Activated naive CD4-positive, alpha-beta T cell treated with anti-CD3 and anti-CD28 coated beads, Interleukin-2, amount 50 U/mL, for 72 hours (primary cell): Measurements from ENCODE around the gene CHID1. TPM values are rescaled to one million over a fixed set of nuclear protein-coding genes. Genes with fewer than 3 reads are reported as not detected.

ENCODE experiments used
- ATAC-seq, 2 donors: fragments of 150-1000 bp; cut with Tn5 transposase; 2 replicates each; pipeline ENCODE4 v1.10.0; 2021; ENCODE audit warnings: mild to moderate bottlenecking in 2 of 2, moderate library complexity in 2 of 2
- DNase-seq, 2 donors: peaks; one replicate each; pipeline ENCODE4 v3.0.0; 2021 to 2022; ENCODE audit warnings: low spot score in 2 of 2
- H3K27ac Mint-ChIP-seq, 2 donors: one replicate each; pipeline ENCODE4 v1.8.0; 2022; ENCODE audit warnings: mild to moderate bottlenecking in 2 of 2, mixed read lengths in 2 of 2
- H3K36me3 Mint-ChIP-seq, 2 donors: one replicate each; pipeline ENCODE4 v1.8.0; 2022; ENCODE audit warnings: mixed read lengths in 2 of 2
- H3K9me3 Mint-ChIP-seq, 2 donors: one replicate each; pipeline ENCODE4 v1.8.0; 2022; ENCODE audit warnings: mixed read lengths in 2 of 2
- total RNA-seq, 2 donors: library from RNA; stranded (reverse); gene quantifications; one replicate each; pipeline ENCODE4 v1.2.3, GENCODE V29; 2022

Gene CHID1
- total RNA-seq, 2 donors from 2014 or later, result 49.1 to 62.6 TPM

DNA sequence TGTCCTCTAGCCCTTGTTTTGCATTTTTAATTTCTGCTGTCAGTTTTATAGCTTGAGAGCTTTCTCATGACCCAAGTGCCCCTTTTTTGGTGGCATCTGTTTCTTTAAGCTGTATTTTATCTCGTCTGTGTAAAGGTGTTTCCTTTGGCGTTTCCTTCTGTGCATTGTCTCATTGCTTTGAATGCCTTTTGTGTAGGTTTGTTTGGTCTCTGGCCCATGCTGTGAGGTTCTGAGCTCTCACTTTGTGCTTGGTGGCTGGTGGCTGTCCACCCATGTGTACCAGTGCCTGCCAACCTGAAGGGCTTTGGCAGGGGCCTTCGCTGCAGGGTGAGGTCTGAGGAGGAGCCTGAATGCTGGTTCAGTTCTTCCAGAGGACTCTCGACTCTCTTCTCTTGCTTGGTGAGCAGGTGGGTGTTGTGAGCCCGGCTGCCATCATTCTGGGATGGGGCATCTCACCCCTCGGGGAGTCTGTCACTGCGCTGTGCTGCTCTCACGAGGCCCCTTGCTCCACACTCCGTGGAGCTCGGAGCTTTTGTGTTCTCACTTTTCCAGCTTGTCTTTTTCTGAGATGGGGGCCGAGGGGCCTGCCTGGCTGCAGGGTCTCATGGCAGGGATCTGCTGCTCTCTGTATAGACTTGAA, 30.0 kb upstream of the CHID1 start:
- Mint-ChIP-seq H3K9me3 (no peaks in the 10 kb centered on the region), H3K27ac (peak overlapping the region; percentile 10 to 77), H3K36me3 (no peaks in the 10 kb centered on the region)
- DNase-seq, result no peak
- ATAC-seq, result no peak

DNA sequence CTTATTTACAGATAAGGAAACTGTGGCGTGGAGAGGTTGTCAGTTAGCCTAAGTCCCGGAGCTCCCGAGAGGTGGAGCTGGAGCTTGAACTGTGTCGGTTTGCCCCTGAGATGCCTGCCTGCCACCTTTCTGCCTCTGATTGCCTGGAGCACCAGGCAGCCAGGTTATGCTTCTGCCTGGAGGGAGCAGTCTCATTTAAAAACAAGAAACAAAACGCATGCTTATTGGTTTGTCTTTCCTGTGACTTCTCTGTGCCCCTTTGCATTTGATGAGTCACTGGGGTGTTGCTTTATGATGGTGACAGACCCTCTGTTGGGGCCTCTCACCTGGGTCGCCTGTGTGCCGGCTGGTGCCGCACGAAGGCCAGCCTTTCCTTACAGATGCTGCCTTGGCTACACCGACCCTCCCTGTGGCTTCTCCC, 27.2 kb upstream of the CHID1 start:
- DNase-seq, result no peak
- peak in 1 of 2 donors; percentile 58 for ATAC-seq
- Mint-ChIP-seq H3K36me3 (no peaks in the 10 kb centered on the region), H3K27ac (peak overlapping the region in 1 of 2 donors; percentile 36), H3K9me3 (no peaks in the 10 kb centered on the region)

DNA sequence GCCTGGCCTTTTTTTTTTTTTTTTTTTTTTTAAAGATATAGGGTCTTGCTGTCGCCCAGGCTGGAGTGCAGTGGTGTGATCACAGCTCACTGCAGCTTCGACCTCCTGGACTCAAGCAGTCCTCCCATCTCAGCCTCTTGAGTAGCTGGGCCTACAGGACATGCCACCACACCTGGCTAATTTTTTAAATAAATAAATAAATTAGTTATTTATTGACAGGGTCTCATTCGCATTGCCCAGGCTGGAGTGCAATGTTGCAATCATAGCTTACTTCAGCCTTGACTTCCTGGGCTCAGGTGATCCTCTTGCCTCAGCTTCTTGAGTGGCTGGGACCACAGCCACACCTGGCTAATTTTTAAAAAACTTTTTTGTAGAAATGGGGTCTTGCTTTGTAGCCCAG, 25.6 kb upstream of the CHID1 start:
- Mint-ChIP-seq H3K9me3 (no peaks in the 10 kb centered on the region), H3K36me3 (no peaks in the 10 kb centered on the region), H3K27ac (no peak overlapping the region)
- ATAC-seq (no peak), DNase-seq (no peak)

- no peak overlapping the region for H3K27ac Mint-ChIP-seq
- no peaks in the 10 kb centered on the region for H3K9me3 Mint-ChIP-seq
- ATAC-seq, result no peak
- no peaks in the 10 kb centered on the region for H3K36me3 Mint-ChIP-seq
- DNase-seq, result no peak
Observed at GRCh38 chr11:934527-934926, 23.9 kb upstream of the CHID1 start.

DNA sequence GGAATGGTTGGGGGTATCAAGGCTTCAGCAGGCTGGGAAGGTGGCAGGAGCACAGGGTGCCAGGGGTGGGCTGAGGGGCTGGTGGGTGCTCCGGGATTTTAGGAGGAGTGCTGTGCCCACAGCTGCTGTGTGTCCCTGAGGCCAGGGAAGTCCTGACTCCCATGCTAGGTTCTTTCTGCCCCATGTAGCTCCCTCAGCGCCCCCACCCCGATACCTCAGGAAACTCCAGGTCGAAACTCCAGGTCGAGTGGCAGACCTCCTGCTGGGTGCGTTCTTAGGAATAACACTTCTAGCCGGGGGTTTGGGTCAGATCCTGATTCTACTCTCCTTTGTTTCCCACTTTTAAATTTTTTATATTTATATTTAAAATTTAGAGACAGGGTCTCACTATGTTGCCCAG, 23.3 kb upstream of the CHID1 start:
- H3K36me3 Mint-ChIP-seq, result no peaks in the 10 kb centered on the region
- H3K9me3 Mint-ChIP-seq, result no peaks in the 10 kb centered on the region
- DNase-seq (no peak), ATAC-seq (no peak)
- H3K27ac Mint-ChIP-seq, result no peak overlapping the region

- DNase-seq, result no peak
- no peak for ATAC-seq
- H3K9me3 Mint-ChIP-seq, result no peaks in the 10 kb centered on the region
- peak overlapping the region in 1 of 2 donors; percentile 5 for H3K27ac Mint-ChIP-seq
- no peaks in the 10 kb centered on the region for H3K36me3 Mint-ChIP-seq
Observed at GRCh38 chr11:933142-933851, 22.7 kb upstream of the CHID1 start.

GRCh38 chr11:932435-932834, 21.8 kb upstream of the CHID1 start:
- Mint-ChIP-seq H3K27ac (peak overlapping the region in 1 of 2 donors; percentile 5), H3K9me3 (no peaks in the 10 kb centered on the region), H3K36me3 (no peaks in the 10 kb centered on the region)
- DNase-seq, result no peak
- ATAC-seq, result no peak

- Mint-ChIP-seq H3K36me3 (peaks cover 7 to 10% of the 10 kb centered on the region in 2 donors), H3K9me3 (no peaks in the 10 kb centered on the region), H3K27ac (no peak overlapping the region)
- ATAC-seq, result no peak
- no peak for DNase-seq
Observed at GRCh38 chr11:931385-931784, 20.8 kb upstream of the CHID1 start.

DNA sequence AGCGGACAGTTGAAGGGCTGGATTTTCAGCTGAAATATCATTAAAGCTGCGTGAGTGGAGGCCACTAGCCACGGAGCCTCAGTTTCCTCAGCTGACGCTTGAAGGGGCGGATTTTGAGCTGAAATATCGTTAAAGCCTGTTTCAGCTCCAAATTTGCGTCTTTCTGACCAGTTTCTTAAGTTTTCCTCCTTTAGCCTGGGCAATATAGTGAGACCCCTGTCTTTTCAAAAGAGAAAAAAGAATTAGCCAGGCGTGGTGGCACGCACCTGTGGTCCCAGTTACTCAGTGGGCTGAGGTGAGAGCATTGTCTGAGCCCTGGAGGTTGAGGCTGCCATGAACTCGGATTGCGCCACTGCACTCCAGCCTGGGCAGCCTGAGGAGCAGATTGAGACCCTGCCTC, 18.8 kb upstream of the CHID1 start:
- Mint-ChIP-seq H3K27ac (no peak overlapping the region), H3K9me3 (no peaks in the 10 kb centered on the region), H3K36me3 (peaks cover 8 to 11% of the 10 kb centered on the region in 2 donors)
- DNase-seq (no peak), ATAC-seq (no peak)

GRCh38 chr11:928786-929185, 18.2 kb upstream of the CHID1 start:
- no peak for ATAC-seq
- DNase-seq, result no peak
- Mint-ChIP-seq H3K9me3 (no peaks in the 10 kb centered on the region), H3K36me3 (peaks cover 8 to 11% of the 10 kb centered on the region in 2 donors), H3K27ac (no peak overlapping the region)

GRCh38 chr11:927871-928270, 17.3 kb upstream of the CHID1 start:
- peak overlapping the region in 1 of 2 donors; percentile 77 for H3K27ac Mint-ChIP-seq
- peaks cover 8 to 11% of the 10 kb centered on the region in 2 donors for H3K36me3 Mint-ChIP-seq
- no peak for DNase-seq
- H3K9me3 Mint-ChIP-seq, result no peaks in the 10 kb centered on the region
- ATAC-seq, result peak in 1 of 2 donors; percentile 32

- peak overlapping the region; percentile 78 to 93 for H3K27ac Mint-ChIP-seq
- peaks cover 8 to 11% of the 10 kb centered on the region in 2 donors for H3K36me3 Mint-ChIP-seq
- ATAC-seq, result peak in 1 of 2 donors; percentile 2
- no peak for DNase-seq
- H3K9me3 Mint-ChIP-seq, result no peaks in the 10 kb centered on the region
Observed at GRCh38 chr11:926341-926916, 15.8 kb upstream of the CHID1 start.

- peak; percentile 87 to 92 for ATAC-seq
- H3K9me3 Mint-ChIP-seq, result no peaks in the 10 kb centered on the region
- H3K36me3 Mint-ChIP-seq, result peaks cover 8 to 11% of the 10 kb centered on the region in 2 donors
- peak within 1 kb of the TSS; percentile 78 to 93 for H3K27ac Mint-ChIP-seq
- DNase-seq, result peak; percentile 91 to 98
Observed at GRCh38 chr11:925496-926301, 15.1 kb upstream of the CHID1 start, which contains the start of gene AP2A2. TSS of gene AP2A2 (plus strand) at chr11:925870. CDS start at chr11:926022, 152 bp downstream.

DNA sequence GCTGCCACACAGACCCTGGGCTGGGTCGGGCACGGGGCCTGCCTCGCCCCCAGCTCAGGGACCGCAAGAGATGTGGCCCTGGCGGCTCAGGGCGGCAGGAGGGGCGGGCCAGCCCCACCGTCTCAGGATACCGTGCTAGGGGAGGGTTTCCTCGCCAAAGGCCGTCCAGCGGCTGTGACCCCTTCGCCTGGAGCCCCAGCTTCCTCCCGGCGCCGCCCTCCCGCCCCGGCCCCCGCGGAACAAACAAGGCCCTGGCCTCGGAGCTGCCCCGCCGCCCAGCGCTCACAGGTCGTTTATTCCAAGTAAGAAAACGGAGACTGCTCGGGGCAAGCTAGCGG, 14.5 kb upstream of the CHID1 start:
- Mint-ChIP-seq H3K36me3 (peaks cover 8 to 11% of the 10 kb centered on the region in 2 donors), H3K27ac (no peak overlapping the region), H3K9me3 (no peaks in the 10 kb centered on the region)
- no peak for DNase-seq
- peak in 1 of 2 donors; percentile 3 for ATAC-seq

DNA sequence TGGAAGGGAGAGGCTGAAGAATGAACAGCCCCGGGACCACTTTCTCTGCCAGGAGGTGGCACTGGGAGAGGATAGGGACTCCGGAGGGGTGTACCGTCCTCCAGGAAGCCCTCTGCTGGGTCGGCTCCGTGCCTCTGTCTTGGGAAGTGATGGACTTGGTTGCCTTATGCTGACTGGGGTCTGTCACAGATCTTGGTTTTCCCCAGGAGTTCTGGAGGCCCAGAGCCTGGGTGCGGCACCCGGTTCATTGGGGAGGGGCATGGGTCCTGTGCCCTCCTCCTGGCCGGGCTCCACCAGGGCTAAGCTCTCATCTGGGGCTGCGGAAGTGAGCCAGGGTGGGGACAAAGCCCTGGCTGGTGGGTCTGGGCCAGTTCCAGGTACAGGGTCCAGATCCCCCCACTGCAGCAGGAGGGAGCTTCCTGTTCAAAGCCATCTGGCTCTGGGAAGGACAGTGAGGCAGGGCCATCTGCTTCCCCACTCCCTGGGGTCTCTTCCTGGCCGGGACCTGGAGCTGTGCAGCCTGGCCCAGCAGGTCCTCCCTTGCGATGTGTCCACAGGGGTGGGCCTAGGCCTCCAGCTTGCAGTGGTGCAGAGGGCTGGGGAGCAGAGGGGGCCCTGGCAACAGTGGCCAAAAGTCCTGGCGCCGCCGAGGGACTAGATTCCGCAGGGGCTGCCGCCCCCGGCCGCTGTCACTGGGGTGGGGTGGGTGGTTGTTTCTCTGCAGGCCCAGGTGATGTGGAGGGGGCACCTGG, 14.0 kb upstream of the CHID1 start:
- no peak for DNase-seq
- ATAC-seq, result no peak
- Mint-ChIP-seq H3K27ac (no peak overlapping the region), H3K9me3 (no peaks in the 10 kb centered on the region), H3K36me3 (peaks cover 8 to 11% of the 10 kb centered on the region in 2 donors)

- DNase-seq (no peak), ATAC-seq (no peak)
- Mint-ChIP-seq H3K36me3 (peaks cover 8 to 11% of the 10 kb centered on the region in 2 donors), H3K9me3 (no peaks in the 10 kb centered on the region), H3K27ac (no peak overlapping the region)
Observed at GRCh38 chr11:923691-924405, 13.2 kb upstream of the CHID1 start.
